Activated T-cell treated with anti-CD3 and anti-CD28 coated beads, Interleukin-2, amount 50 U/mL, for 48 hours (primary cell): ENCODE measurements around the gene CFAP46.
"Not testable (repeated sequence)": the region's sequence is repeated elsewhere in the genome, so short reads cannot be mapped to it uniquely, and the experiment has no call there.

ENCODE experiments used
- DNase-seq, 2 experiments: peaks; one replicate each; pipeline ENCODE4 v3.0.0-alpha.2; 2020

Gene CFAP46

DNA sequence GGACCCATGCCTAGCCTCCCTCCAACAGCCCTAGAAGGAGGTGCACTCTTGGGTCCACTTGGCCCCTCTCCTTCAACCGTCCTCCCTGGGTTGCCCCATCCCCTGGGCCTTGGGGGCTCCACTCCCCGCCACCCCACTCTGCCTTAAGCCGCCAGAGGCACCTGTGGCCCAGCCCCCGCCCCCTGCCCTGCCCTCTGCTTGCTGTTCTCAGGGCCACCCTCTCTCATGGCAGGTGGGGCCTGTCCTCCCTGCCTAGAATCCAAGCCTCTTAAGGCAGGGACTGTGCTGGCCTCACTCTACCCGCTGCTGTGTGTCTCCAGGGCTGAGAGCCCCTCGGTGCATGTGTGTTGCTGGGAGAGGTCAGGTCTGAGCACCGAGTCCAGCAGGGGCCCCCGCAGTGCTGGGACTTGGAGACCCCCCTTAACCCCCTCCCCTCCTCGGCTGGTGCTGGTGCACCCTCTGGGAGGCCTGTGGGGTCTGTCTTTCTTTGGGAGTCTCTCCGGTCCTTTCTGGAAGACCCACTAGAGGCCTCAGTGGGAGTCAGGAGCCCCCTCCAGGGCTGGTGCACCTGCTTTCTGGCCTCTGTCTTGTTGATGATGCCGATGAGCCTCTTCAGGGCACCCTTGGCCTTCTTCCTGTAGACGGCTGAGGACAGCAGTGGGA lies 43.8 kb downstream of the CFAP46 start:
- no peak for DNase-seq

DNA sequence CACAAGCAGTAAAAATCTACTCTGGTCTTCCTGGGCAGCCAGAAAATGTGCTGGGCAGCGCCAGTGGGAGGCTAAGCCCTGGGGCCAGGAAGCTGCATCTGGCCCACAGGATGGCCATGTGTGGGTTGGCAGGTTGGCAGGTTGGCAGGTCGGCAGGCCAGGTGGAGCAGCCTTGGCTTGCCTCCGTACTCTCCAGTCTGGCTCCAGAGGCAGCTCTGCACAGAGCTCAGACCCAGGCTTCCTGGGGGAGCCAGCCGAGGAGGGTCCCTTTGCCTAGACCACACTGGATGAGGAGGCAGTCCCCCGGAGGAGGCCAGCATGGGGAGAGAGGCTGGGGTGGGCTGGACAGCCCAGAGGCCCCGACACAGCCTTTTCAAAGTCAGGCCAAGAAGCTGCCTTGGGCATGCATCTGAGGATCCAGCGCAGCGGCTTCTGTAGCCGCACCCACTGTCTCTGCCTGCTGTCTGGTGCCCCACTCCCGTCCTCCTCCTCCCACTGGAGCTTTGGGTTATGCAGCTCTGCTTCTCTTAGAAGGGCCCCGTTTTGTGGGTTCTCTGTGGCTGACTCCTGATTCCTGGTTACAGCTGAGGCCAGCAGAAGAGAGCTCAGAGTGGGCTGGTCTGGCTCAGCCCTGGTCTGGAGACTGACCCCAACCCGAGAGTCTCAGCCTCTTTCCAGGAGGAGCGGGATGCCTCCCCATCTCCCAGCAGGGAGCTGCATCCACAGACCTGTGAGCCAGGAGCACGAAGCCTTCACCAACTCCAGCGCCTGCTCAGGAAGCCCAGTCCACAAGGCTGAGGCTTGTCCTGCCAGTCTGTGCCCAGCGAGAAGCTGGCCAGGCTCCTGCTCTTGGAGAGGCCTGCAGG lies 44.6 kb downstream of the CFAP46 start:
- no peak for DNase-seq

GRCh38 chr10:132893786-132894185 lies 48.6 kb downstream of the CFAP46 start:
- DNase-seq, result not testable (repeated sequence)

- DNase-seq, result no peak
These were observed 49.3 kb downstream of the CFAP46 start for GRCh38 chr10:132893090-132893489.

GRCh38 chr10:132892004-132892403 lies 50.4 kb downstream of the CFAP46 start:
- DNase-seq, result no peak

- DNase-seq, result no peak
These were observed 51.0 kb downstream of the CFAP46 start for GRCh38 chr10:132891368-132891767.

- DNase-seq, result no peak
These were observed 52.1 kb downstream of the CFAP46 start for GRCh38 chr10:132890301-132890700.

DNA sequence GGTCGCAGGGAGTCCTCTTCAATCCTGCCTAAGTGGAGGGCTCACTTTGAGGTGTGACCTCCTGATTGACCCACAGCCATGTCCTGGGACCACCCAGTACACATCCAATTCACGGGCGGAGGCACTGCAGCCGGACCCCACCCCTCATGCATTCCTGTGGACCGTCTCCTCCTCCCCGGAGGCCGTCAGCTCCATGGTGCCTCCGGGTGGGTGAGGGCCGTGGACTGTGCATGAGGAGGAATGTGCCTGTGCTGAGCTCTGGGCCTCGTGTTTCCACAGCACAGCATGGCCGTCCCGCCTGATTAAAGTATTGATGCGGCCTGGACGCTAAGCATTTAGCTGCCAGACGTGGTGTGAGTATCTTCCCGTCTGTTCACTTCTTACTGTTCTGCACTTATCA lies 52.8 kb downstream of the CFAP46 start:
- no peak for DNase-seq

DNA sequence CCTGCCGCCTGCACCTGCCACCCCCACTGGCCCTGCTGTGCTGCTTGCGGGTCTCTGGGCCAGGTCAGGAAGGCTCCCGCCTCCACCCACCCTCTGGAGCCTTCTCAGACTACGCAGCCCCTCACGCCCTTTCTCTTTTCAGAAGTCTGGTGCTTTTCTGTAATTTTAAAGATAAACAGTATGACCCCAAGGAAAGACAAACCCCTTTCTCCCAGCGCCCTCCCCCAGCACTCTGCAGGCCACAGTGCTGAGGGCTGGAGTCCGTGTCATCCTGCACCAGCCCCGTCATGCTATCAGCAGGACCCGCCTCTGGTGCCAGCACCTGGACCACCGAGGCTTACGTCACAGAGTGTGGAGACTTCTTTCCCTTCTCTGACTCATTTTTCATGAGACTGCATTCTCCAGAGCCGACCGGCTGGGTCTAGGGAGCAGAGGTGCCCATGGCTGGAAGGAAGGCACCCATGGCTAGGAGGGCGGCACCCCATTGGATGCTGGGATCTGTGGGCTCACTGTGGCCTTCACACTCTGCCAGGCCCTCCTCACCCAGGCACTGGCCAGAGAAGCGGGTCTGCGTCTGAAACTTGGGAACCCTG lies 53.4 kb downstream of the CFAP46 start:
- DNase-seq, result no peak

DNA sequence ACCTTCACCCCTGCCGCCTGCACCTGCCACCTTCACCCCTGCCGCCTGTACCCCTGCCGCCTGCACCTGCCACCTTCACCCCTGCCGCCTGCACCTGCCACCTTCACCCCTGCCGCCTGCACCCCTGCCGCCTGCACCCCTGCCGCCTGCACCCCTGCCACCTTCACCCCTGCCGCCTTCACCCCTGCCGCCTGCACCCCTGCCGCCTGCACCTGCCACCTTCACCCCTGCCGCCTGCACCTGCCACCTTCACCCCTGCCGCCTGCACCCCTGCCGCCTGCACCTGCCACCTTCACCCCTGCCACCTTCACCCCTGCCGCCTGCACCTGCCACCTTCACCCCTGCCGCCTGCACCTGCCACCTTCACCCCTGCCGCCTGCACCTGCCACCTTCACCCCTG lies 53.9 kb downstream of the CFAP46 start:
- not testable (repeated sequence) for DNase-seq

DNA sequence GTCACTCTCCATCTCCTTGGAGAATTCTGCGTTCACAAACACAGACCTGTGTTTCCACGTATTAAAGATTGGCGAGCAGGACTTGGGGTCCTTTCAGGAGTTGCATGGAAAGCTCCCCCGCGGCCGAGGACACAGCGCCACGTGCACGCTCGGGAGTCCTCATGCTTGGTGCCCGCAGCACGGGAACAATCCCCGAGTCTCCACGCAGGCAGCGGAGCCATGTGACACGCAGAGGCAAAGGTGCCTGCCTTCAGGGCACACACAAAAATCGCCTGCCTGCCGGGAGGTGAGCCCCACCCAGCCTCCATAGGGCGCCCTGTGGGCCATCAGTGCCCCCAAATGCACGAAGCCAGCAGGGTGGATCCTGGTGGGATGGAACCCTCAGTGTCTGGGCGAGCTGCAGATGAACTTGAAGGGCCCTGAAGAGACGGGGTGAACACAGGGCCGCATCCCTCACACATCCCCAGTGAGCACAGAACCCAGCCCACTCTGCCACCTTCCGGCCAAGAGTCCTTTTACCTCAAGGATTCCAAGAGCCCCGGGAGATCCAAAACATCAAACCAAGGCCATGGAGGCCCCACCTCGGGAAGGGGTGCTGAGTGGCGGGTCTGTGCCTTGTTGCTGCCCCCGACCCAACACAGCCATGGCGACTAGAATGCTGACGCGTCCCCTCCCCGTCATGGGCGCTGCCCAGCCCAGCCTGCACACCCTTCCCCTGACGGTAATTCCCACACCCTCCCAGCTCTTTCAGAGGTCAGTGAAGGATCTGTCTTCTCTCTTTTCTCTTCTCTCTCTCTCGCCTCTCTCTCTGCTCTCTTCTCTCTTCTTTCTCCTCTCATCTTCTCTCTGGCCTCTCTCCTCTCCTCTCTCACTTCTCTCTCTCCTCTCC lies 55.9 kb downstream of the CFAP46 start:
- no peak for DNase-seq

DNA sequence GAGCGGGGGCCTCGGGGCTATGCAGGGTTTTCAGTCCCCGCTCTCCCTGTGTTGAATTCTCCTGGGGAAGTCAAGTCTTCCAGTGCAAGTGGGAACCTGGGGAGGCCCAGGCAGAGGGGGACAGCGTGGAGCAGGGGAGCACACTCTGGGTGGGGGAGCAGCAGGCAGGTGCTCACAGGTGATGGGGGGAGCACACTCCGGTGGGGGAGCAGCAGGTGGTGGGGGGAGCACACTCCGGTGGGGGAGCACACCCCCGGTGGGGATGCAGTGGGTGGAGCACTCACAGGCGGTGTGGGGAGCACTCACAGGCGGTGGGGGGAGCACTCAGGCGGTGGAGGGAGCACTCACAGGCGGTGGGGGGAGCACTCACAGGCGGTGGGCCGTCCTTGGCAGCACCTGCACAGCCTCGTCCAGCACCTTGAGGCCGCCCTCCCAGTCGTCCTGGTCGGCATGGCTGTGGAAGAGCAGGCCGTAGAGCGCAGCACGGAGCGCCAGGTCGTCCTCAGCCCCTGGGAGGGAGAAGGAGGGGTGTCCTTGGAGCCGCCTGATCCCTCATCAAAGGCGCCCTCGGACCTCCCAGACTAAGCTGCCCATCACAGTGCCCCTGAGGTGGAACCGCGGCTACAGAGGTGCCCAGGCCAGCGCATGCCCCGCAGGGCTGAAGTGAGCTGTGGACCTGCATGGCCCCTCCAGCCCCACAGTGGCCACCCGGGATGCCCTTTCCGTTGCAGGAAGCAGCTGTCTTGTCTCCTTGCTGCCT lies 56.7 kb downstream of the CFAP46 start:
- DNase-seq, result no peak

DNA sequence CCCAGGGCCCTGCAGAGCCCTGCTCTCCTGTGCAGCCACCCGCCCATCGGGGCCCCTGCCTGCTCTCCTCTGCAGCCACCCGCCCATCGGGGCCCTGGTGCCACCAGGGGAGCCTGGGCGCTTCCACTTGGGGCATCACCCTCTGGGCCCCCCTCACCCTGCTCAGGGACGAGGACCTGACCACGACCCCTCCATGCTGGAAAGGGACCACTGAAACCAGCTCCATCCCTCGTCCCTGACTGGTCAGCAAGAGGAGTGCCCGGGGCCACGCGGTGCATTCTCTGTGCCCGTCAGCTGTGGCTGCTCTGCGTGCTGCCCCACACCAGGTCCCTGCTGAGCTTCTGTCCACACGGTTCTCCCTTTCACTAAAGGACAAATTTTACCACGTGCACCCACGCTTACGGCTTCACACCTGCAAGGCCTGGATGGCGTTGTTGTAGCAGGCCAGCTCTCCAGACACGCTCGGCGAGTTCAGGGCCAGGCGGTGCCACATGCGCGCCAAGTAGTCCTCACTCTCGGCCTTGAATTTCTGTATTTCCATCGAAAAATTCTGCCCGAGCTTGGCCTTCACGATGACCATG lies 57.6 kb downstream of the CFAP46 start:
- no peak for DNase-seq

DNA sequence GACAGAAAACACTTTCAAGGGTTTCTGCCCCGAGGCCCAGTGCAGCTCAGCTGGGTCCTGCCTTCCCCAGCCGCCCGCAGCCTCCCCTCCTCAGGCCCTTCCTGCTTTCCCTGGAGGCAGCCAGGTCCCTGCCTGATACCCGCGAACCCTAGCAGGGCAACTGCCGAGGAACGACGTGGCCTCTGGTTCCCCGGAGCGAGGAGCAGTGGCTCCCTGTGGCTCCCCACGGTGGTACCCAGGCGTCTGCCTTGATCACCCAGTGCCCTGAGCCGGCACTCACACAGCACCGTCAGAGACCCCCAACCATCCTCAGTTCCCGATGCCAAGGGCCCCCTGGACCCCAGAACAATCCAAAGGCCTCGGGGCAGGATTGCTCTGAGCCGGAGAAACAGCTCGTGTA lies 58.3 kb downstream of the CFAP46 start:
- no peak for DNase-seq

- DNase-seq, result no peak
These were observed 58.9 kb downstream of the CFAP46 start for GRCh38 chr10:132883391-132883881.

DNA sequence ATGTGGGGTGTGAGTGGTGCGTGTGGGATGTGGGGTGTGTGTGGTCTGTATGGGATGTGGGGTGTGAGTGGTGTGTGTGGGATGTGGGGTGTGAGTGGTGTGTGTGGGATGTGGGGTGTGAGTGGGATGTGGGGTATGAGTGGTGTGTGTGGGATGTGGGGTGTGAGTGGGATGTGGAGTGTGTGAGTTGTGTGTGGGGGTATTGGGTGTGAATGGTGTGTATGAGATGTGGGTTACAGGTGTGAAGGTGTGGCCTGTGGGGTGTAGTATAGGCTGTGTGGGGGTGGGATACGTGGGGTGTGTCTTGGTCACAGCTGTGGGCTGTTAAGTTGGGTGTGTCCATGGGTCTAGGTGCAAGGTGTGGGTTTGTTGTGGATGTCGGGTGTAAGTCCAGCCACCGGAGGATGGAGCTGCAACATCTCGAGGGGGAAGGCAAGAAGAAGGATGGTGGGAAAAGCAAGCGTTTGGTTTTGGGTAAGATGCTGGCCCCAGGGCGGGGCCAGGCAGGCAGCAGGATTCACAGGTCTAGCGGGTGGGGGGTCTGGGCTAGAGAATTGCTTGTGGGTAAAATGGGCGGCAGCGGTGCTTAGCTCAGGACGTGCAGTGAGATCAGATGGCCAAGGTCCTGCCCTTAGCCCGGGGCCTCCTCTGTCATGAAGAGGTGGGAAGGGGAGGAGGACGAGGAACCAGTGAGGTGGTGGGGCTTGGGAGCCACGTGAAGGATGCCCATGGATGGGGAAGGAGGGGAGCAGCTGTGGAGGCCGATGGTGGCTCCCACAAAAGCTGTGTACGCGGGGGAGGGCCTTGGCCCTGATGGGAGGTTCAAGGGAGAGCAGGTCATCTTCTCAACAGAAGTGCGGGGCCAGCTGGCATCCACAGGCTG lies 60.1 kb downstream of the CFAP46 start:
- no peak for DNase-seq

- DNase-seq, result no peak
These were observed 61.0 kb downstream of the CFAP46 start for GRCh38 chr10:132881186-132881920.

- no peak for DNase-seq
These were observed 62.0 kb downstream of the CFAP46 start for GRCh38 chr10:132880128-132880981.
